GM13976 (cell line): ENCODE results near the gene CFAP251.

ENCODE experiments used
- DNase-seq: peaks from one replicate; pipeline ENCODE4 v3.0.0; 2012; ENCODE audit warnings: low spot score
- in situ Hi-C: fragments of 300-500 bp; cut with MboI; formaldehyde crosslinking; loops from one replicate; pipeline ENCODE4 v1.12.0; 2022; ENCODE audit warnings: low sequenced_read_pairs, mixed read lengths, inconsistent platforms; ENCODE audit not compliant: unreplicated experiment
- TF ChIP-seq, protein P1 (sequence below): IDR thresholded peaks from 2 replicates; pipeline ENCODE4 v1.5.1; 2012; ENCODE audit warnings: borderline replicate concordance, mild to moderate bottlenecking; ENCODE audit not compliant: insufficient read depth; ENCODE audit errors: extremely low read depth, missing control alignments, control extremely low read depth

Gene CFAP251

DNA sequence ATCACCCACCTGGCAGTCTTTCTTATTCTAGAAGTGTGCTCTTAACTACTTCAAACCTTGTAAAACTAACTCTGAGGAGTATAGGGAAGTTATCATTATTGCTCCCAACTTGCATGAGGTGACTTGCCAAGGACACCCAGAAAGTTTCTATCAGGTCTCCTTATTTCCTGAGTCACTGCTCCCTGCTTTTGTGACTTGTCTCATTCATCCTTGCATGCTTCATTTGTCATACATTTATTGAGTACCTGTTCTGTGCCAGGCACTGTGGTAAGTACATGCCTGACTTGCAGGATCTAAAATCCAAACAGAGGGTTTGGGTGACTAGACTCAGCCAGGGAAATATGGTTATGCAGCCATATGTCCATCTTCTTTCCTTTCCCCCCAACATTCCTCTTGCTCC lies 25.5 kb downstream of the CFAP251 start:
- TF ChIP-seq, protein P1, sequence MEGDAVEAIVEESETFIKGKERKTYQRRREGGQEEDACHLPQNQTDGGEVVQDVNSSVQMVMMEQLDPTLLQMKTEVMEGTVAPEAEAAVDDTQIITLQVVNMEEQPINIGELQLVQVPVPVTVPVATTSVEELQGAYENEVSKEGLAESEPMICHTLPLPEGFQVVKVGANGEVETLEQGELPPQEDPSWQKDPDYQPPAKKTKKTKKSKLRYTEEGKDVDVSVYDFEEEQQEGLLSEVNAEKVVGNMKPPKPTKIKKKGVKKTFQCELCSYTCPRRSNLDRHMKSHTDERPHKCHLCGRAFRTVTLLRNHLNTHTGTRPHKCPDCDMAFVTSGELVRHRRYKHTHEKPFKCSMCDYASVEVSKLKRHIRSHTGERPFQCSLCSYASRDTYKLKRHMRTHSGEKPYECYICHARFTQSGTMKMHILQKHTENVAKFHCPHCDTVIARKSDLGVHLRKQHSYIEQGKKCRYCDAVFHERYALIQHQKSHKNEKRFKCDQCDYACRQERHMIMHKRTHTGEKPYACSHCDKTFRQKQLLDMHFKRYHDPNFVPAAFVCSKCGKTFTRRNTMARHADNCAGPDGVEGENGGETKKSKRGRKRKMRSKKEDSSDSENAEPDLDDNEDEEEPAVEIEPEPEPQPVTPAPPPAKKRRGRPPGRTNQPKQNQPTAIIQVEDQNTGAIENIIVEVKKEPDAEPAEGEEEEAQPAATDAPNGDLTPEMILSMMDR, result no peak
- in situ Hi-C loops, result no loop called here
- no peak for DNase-seq

DNA sequence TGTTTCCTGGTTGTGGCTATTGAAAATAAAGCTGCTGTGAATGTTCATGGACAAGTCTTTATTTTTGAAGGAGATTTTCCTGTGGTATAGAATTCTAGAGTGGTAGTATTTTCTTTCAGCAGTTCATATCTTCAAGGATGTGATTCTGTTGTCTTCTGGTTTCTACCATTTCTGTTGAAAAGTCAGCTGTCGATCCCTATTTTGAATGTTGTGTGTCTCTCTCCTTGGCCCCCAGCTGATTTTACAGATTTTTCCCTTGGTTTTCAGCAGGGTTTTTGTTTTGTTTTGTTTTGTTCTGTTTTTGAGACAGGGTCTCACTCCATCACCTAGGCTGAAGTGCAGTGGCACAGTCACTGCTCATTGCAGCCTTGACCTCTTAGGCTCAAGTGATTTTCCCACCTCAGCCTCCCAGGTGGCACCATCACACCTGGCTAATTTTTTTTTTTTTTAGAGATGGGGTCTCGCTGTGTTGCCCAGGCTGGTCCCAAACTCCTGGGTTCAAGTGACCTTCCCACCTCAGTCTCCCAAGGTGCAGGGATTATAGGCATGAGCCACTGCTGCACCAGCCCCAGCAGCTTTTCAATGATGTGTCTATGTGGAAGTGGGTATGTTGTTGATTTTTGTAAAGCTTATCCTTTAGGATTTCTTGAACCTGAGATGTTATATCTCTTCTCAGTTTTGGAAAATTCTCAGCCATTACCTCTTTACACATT lies 28.1 kb downstream of the CFAP251 start:
- TF ChIP-seq, protein P1, result no peak
- in situ Hi-C loops, result no loop called here
- no peak for DNase-seq

DNA sequence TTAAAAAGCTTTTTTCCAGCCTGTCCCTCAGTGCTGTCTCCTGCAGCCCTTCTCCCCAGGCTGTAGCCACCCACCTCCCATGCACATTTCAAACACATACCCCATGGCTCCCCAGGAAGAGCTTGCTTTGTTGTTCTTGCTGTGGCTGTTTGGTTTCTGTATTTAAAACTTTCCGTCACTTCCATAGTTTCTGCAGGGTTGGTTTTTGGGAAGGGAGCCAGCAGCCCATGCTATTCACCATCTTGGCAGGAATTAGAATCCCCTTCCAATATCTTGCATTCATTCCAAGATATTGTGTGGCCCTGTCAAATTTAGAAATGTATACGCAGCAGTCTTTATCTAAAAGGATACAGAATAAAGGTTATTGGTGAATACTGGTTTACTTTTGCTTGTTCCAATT lies 29.6 kb downstream of the CFAP251 start:
- TF ChIP-seq, protein P1, result no peak
- in situ Hi-C loops, result no loop called here
- no peak for DNase-seq

DNA sequence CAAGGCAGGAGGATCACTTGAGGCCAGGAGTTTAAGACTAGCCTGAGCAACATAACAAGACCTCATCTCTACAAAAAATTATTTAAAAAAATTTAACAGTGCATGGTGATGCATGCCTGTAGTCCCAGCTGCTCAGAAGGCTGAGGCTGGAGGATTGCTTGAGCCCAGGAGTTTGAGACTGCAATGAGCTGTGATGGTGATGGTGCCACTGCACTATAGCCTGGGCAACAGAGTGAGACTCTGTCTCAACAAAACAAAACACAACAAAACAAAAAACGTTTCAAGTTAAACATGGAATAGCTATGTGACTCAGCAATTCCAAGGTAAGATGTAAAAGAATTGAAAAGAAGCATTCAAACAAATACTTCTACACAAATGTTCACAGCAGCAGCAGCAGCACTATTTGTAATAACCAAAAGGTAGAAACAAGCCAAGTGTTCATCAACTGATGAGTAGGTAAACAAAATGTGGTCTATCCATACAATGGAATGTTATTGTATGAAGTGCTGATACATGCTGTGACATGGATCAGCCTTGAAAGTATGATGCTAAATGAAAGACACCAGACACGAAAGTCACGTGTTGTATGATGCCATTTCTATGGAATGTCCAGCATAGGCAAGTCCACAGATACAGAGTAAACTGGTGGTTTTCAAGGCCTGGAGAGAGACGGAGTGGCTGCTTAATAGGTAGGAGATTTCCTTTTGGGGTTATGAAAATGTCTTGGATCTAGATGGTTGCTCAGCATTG lies 31.4 kb downstream of the CFAP251 start:
- no peak for DNase-seq
- in situ Hi-C loops, result no loop called here
- TF ChIP-seq, protein P1, result no peak

DNA sequence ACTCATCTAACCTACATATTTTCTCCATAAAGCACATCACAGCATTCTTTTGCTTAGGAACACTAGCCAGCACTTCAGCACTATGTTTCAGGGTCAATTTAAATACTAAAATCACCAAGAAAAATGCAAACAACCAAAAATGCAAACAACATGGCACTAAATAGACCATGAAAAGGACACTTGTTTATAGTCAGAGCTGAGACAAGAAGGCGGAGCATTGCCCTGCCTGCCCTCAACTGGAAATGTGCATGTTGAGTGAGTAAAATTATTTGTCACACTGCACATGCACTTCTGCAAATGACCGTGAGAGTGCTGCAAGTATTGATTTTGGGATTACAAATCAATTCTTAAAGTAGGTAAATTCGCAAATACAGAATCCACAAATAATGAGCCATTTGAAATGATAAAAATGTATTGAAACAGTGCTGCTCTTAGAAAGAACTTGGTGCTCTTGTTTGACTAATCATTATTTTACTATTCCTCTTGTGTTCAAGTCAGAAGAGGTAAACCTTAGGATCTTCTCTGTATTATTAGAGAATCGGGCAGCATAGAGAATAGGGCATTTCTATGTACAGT lies 34.8 kb downstream of the CFAP251 start:
- DNase-seq, result no peak
- in situ Hi-C loops, result no loop called here
- TF ChIP-seq, protein P1, result no peak

DNA sequence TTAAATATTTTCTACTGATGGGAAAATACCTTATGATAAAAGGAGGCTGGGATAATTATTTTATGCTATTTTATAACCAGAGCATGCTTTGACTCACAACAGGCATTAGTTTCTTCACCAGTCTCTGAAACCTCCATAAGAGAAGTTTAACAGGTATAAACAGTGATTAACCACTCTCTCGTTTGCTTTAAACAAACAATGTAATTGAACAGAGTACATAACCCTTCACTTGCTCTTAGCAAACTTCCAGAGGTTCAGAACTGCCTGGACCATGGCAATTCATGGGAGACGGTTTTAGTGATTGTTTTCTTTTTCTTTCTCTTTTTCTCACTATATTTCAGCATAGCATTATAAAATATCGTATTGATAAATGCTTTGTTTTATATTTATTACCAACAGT lies 35.3 kb downstream of the CFAP251 start:
- DNase-seq, result no peak
- in situ Hi-C loops, result no loop called here
- TF ChIP-seq, protein P1, result no peak
